ENCODE data around the gene DCAF4L1. TPM values are rescaled to one million over a fixed set of nuclear protein-coding genes. Genes with fewer than 3 reads are reported as not detected.

DCAF4L1 gene
- polyA plus RNA-seq, 2 of the 4 experiments (the other 2 are of a cell fraction): 0.12 to 0.14 TPM

- peak; percentile 68 to 89 for DNase-seq (ENCODE audit: low read depth in 1 of 2, low spot score in 1 of 2)
- H3K27ac ChIP-seq: peak within 1 kb of the TSS; percentile 93 to 99
- WGBS (ENCODE audit: missing lambda C conversion rate): under 1% methylated on average over 13 of the region's 49 CpGs
- H3K4me1 ChIP-seq: peaks cover 31% of the 10 kb centered on the region; the same call in 2 of the 3 replicates
- ChIA-PET POLR2A (interaction anchor here (0.5 to 1.2 kb wide), 2 partner anchors 55 to 719 kb away, joined by 5 to 7 read pairs; partner anchors contain the start of gene SLC30A9), CTCF (no interaction called here)
- ATAC-seq: peak; percentile 94 to 96
- FAIRE-seq: no peak
- TF ChIP-seq FOSL2 (IDR thresholded peaks at IDR 0.05): no peak
- no peak for TF ChIP-seq FOSL2 (CRISPR knock-in tag; IDR thresholded peaks at IDR 0.05)
- no peak for TF ChIP-seq ATOH8 (CRISPR knock-in tag; IDR thresholded peaks at IDR 0.05; ENCODE audit: low read depth)
- TF ChIP-seq KDM5A (IDR thresholded peaks at IDR 0.05): peak; percentile 32; the same call in 1 of the 2 replicates
- peak; percentile 70 for TF ChIP-seq POLR2A (IDR thresholded peaks at IDR 0.05; ENCODE audit: low read length)
- no peak for TF ChIP-seq SREBF2 (IDR thresholded peaks at IDR 0.05)
- no peak for TF ChIP-seq E2F6 (IDR thresholded peaks at IDR 0.05; ENCODE audit: borderline replicate concordance, low read depth)
- no peak for TF ChIP-seq EP300 (IDR thresholded peaks at IDR 0.05)
- no peak for TF ChIP-seq KDM1A (IDR thresholded peaks at IDR 0.05; ENCODE audit: low read depth)
- TF ChIP-seq MAFK (IDR thresholded peaks at IDR 0.05; ENCODE audit: partially characterized antibody): no peak
- TF ChIP-seq PHF8 (IDR thresholded peaks at IDR 0.05; ENCODE audit: borderline replicate concordance, low read depth): peak; percentile 36; the same call in 1 of the 2 replicates
- no peak for TF ChIP-seq CHD2 (IDR thresholded peaks at IDR 0.05; ENCODE audit: low read length, partially characterized antibody)
- TF ChIP-seq JUN (IDR thresholded peaks at IDR 0.05): peak; percentile 21 to 68; a peak in 3 of 5 replicates
- TF ChIP-seq BCL3 (IDR thresholded peaks at IDR 0.05): peak; percentile 36; the same call in 1 of the 3 replicates
- peak; percentile 61 for TF ChIP-seq MAX (IDR thresholded peaks at IDR 0.05)
- H3K4me2 ChIP-seq: peak within 1 kb of the TSS; percentile 94
- peak within 1 kb of the TSS; percentile 99 for H3K4me3 ChIP-seq
- no peaks in the 10 kb centered on the region for H3K9me3 ChIP-seq
These were observed 46.5 kb upstream of the DCAF4L1 start, which contains the start of gene TMEM33 for GRCh38 chr4:41934901-41935651. Gene TMEM33 (plus strand): TSS chr4:41935429. CDS start chr4:41935485, 56 bp downstream.

GRCh38 chr4:41935652-41936021, 45.9 kb upstream of the DCAF4L1 start:
- peak overlapping the region; percentile 99 for H3K4me3 ChIP-seq
- POLR2A ChIA-PET: interaction anchor here (1.2 kb wide), 1 partner anchor 55 kb away, joined by 5 read pairs; the partner anchor contains the start of gene SLC30A9
- peak overlapping the region; percentile 93 to 99 for H3K27ac ChIP-seq
- peak overlapping the region; percentile 94 for H3K4me2 ChIP-seq
- CTCF ChIA-PET: no interaction called here
- DNase-seq (ENCODE audit: low read depth in 1 of 2, low spot score in 1 of 2) (peak; percentile 8 to 16), FAIRE-seq (no peak), ATAC-seq (peak; percentile 23 to 34; a peak in 4 of 6 replicates)
- under 1% methylated on average over 11 of the region's 12 CpGs for whole genome bisulfite sequencing (ENCODE audit: missing lambda C conversion rate)
- H3K9me3 ChIP-seq: no peaks in the 10 kb centered on the region
- peaks cover 31% of the 10 kb centered on the region; the same call in 2 of the 3 replicates for H3K4me1 ChIP-seq
- TF ChIP-seq SMC3 (IDR thresholded peaks at IDR 0.05): no peak
- peak; percentile 50; the same call in 1 of the 2 replicates for TF ChIP-seq MYC (IDR thresholded peaks at IDR 0.05; ENCODE audit: borderline replicate concordance, low read length)
- TF ChIP-seq MAX (IDR thresholded peaks at IDR 0.05): peak; percentile 45
- no peak for TF ChIP-seq NR3C1 (IDR thresholded peaks at IDR 0.05)
- TF ChIP-seq ELK1 (IDR thresholded peaks at IDR 0.05; ENCODE audit: low read depth, low read length): no peak
- no peak for TF ChIP-seq KDM1A (IDR thresholded peaks at IDR 0.05; ENCODE audit: low read depth)
- peak; percentile 63 for TF ChIP-seq USF2 (IDR thresholded peaks at IDR 0.05)
- no peak for TF ChIP-seq ESRRA (IDR thresholded peaks at IDR 0.05; ENCODE audit: borderline replicate concordance, low read length)
- TF ChIP-seq FOSB (CRISPR knock-in tag; IDR thresholded peaks at IDR 0.05): no peak
- TF ChIP-seq CTCF (IDR thresholded peaks at IDR 0.05): no peak
- no peak for TF ChIP-seq HDAC2 (IDR thresholded peaks at IDR 0.05)
- no peak for TF ChIP-seq BHLHE40 (IDR thresholded peaks at IDR 0.05; ENCODE audit: low read depth, low read length)
- TF ChIP-seq RARB (CRISPR knock-in tag; IDR thresholded peaks at IDR 0.05): no peak
- no peak for TF ChIP-seq CHD4 (IDR thresholded peaks at IDR 0.05; ENCODE audit: borderline replicate concordance)

All from A549 (cell line).